Esophagus squamous epithelium (tissue), 4 donors: ENCODE data around the gene TAAR1.

Source experiments
- CTCF ChIP-seq, 6 experiments: fragments of 450-650 bp in 4 of 6; fragments of 200-600 bp in 2 of 6; sonication (generic) in 2 of 6; IDR thresholded peaks; one replicate each; pipeline ENCODE4 v1.5.1; 2016 to 2019; ENCODE audit warnings: antibody characterized with exemption in 6 of 6, mild to moderate bottlenecking in 4 of 6, moderate library complexity in 4 of 6
- POLR2A ChIP-seq, 4 donors: fragments of 450-650 bp; IDR thresholded peaks; one replicate each; pipeline ENCODE4 v1.6.1; 2017; ENCODE audit warnings: antibody characterized with exemption in 4 of 4, mild to moderate bottlenecking in 4 of 4, moderate library complexity in 3 of 4

GRCh38 chr6:132703936-132704335 lies 45.0 kb upstream of the TAAR1 start:
- no peak for TF ChIP-seq CTCF (IDR thresholded peaks at IDR 0.05)
- TF ChIP-seq POLR2A (IDR thresholded peaks at IDR 0.05) = no peak
